HG03571 (cell line): ENCODE results near the gene ZMYND8.
"Not testable (repeated sequence)": the region's sequence is repeated elsewhere in the genome, so short reads cannot be mapped to it uniquely, and the experiment has no call there.

Experiments
- ATAC-seq: cut with Tn5 transposase; IDR thresholded peaks from one replicate; pipeline ENCODE4 v1.9.1; 2021; ENCODE audit not compliant: unreplicated experiment

Gene ZMYND8

DNA sequence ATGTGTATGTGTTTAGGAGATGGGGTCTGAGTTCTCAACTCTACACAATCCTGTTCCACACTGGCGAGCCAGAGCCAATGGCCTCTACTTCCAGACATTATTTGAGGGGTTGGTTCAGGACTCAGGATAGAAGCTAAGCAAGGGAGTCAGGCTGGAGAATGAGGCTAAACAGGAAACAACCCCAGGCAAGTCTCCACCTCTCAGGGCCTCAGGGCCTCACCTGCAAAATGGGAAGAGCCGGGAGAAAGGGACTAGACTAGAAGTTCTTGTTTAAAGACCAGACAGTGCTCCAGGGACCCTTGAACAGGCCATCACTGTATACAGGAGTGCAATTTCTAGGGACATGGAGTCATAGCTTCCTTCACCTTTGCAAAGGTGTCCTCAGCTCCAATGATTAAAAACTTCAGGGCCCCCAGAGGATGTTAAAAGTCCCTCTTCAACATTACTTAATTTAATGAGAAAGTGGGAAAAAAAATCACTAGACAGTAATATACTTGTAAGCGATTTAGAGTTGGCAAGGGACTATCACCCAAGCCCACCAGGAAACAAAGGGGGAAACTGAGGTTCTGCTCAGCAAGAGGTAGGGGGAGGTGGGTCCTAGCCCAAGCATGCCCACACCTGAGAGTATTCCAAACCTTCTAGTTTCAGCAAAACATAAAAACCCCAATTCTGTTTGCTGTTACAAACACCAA is 41.7 kb downstream of the ZMYND8 start:
- no peak for ATAC-seq

DNA sequence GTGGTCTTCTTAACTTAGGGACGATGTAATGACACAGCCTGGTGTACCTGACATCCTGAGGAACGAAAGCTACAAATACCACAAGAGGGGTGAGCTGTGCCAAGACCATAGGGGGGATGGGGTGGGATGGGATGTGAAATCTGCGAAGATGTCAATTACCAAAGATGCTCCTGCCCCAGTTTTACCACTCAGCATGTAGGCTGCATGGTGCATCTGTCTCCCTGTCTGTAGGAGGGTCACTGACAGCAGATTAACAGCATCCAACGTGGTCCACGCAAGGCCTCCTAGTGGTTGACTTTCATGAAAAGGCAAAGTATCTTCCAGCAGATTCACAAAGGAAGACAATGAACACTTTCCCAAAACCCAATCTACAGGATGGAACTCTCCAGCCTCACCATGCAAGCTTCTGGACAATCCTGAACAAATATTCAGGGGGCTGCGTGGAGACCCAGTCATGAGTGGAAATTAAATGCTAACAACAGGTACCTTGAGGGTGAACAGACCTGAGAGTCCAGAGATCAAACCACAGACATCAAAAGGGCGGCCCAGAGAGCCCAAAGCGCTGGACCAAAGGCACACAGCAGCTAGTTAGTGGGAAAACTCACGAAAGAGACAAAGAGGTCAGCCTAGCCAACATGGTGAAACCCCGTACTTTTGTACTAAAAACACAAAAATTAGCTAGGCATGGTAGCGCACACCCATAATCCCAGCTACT is 44.4 kb downstream of the ZMYND8 start:
- ATAC-seq, result no peak

DNA sequence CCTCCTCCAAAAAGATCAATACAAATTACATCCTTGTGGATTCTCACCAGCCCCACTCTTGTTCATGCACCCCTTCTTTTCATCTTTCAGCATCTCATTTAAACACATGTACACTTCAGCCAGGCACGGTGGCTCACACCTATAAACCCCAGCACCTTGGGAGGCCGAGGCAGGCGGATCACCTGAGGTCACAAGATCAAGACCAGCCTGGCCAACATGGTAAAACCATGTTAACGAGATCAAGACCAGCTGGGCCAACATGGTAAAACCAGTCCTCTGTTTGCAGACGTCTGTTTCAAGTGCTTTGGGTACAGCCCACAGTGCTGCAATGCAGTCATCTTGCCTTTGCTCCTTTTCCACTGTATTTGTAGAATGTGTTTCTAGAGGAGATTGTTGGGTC is 45.3 kb downstream of the ZMYND8 start:
- no peak for ATAC-seq

DNA sequence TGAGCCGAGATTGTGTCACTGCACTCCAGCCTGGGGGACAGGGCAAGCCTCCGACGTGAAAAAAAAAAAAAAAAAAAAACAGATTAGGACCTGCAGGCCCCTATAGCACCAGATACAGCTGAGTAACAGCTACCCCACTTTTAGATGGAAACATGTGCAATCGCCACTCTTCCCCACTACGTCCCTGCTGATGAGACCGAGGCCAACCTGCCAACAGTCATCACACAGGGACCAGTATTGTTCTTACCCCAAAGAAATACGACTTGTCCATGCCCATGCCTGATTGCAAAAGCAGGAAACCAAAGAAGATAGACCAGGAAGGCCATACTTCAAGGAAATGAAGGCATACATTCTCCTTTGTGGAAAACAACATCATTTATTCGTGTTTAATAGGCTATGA is 45.8 kb downstream of the ZMYND8 start:
- ATAC-seq, result no peak

DNA sequence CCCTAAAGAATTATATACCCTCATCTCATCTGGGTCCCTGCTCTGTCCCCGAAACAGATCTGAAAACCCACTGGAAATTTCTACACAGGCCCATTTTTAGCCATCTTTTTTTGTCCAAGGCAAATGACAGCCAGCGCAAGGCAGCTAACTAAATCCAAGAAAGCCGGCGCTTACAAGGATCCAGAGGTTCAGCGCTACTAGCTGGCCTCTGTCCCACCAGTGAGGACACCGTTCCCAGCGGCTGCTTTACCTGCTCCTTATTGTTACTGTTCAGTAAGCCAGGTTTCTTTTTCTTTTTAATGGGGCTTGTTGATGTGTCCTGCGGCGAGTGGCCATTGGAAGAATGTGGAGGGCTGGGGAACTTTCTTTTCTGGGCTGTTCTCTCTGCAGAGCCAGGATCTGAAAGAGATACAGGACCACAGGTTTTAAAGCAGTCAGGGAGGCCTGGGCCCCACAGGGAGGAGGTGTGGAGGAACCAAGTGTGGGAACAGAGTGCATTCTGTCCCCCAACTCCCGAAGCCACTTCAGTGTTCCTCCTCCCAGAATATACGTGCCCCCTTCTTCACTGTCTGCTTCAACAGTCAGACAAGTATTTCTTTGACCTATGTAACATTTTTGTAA is 46.6 kb downstream of the ZMYND8 start:
- no peak for ATAC-seq

DNA sequence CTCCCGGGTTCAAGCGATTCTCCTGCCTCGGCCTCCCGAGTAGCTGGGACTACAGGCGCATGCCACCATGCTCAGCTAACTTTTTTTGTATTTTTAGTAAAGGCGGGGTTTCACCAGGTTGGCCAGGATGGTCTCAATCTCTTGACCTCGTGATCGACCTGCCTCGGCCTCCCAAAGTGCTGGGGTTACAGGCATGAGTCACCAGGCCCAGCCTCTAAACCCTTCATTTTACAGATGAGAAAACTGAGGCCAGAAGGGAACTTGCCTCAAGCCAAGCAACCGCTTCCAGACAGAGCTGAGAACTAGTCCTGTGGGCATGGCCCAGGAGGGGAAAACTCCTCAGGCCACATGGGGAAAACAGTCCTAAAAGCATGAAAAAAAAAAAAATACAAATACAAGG is 47.1 kb downstream of the ZMYND8 start:
- no peak for ATAC-seq

DNA sequence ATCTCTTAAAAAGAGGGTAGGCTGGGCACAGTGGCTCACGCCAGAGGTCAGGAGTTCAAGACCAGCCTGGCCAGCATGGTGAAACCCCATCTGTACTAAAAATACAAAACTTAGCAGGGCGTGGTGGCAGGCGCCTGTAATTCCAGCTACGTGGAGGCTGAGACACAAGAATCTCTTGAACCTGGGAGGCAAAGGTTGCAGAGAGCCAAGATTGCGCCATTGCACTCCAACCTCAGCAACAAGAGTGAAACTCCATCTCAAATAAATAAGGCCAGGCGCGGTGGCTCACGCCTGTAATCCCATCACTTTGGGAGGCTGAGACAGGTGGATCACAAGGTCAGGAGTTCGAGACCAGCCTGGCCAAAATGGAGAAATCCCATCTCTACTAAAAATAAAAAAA is 48.9 kb downstream of the ZMYND8 start:
- not testable (repeated sequence) for ATAC-seq

DNA sequence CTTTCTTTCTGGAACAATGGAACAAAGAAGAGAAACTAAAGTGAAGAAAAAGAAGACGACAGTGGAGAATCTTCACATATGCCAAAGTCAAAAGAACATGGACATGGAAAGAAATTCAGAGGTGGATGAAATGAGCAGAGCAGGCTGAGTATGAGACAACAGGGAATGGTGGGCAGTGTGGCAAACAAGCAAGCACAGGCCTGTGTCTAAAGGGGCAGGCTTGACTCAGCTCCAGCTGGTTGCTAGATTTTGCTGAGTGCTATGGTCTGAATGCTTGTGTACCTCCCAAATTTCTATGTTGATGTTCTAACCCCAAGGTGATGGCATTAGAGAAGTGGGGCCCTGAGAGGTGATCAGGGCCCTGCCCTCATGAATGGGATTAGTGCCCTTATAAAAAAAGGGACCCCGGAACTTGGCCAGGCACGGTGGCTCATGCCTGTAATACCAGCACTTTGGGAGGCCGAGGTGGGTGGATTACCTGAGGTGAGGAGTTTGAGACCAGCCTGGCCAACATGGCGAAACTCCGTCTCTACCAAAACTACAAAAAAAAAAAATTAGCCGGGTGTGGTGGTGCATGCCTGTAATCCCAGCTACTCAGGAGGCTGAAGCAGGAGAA is 49.6 kb downstream of the ZMYND8 start:
- ATAC-seq, result no peak

DNA sequence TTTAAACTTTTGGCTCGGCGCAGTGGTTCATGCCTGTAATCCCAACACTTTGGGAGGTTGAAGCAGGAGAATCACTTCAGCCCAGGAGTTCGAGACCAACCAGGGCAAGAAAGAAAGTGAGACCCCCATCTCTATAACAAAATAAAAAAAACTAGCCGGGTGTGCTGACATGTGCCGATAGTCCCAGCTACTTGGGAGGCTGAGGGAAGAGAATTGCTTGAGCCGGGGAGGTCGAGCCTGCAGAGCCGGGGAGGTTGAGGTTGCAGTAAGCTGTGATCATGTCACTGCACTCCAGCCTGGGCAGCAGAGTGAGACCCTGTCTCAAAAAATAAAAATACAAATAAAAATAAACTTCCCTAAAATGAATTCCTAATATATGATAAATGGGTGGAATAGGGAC is 50.4 kb downstream of the ZMYND8 start:
- no peak for ATAC-seq

DNA sequence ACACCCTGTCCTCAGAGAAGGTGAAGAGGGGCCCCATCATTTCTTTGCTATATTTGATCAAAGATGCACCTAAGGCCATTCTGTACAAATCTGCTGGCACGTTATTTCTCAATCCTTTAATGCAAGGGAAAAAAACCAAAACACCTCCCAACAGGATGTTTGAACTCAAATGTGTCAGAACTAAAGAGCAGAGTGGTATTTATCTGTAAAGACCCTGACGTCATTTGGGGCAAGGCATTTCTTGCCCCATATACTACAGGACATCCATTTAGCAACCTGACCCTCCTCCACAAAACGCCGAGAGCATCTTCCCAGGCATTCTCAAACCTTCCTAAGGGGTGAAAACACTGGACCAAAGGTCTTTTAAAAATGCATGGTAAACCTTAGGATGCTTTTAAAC is 50.8 kb downstream of the ZMYND8 start:
- no peak for ATAC-seq

DNA sequence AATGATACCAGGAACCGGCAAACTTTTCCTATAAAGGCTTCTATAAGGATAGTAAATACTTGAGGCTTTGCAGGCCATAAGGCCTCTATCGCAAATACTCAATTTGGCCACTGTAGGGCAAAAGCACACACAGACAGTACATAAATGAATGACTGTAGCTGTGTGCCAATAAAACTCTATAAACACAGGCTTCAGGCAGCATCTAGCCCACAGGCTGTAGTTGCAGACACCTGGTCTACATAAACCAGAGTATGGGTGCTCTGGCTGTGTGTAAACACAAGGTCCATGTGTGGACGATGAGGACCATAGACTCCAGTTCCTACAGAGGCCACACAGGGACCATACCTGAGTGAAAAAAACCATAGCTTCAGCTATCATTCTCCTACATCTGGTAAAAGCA is 52.2 kb downstream of the ZMYND8 start:
- ATAC-seq, result no peak

DNA sequence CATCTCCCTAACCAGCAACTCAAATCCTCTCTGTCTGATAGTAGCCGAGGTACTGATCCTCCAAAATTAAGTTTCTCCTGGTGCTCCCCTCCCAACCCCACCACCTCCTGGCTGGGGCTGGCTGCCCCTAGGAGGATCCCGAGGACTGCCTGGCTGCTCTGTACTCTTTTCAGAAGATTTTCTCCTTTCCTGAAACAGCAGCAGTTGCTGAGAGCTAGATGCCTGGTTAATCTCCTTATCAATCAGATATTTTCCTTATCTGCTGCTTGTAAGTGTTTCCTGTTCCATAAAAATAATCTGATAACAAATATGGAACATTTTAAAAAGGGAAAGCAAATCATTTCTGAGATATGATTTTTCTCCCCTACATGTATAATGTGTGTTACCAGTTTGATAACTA is 52.8 kb downstream of the ZMYND8 start:
- no peak for ATAC-seq

DNA sequence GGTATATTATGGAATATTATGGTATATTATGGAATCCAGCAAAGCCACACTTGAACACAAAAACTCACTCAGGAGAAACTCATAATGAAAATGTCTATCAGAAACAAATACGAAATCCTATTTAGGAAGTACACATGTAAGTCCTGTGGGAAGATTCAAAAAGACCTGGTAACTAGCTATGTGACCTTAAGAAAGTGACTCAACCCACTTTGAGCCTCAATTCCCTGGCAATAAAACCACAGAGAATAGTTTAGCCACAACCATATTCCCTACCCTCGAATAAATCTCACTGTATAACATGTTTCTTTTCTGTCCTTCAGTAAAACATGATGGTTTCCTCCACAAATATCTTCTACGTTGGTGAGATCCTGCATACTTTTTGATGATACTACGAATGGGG is 56.4 kb downstream of the ZMYND8 start:
- no peak for ATAC-seq

DNA sequence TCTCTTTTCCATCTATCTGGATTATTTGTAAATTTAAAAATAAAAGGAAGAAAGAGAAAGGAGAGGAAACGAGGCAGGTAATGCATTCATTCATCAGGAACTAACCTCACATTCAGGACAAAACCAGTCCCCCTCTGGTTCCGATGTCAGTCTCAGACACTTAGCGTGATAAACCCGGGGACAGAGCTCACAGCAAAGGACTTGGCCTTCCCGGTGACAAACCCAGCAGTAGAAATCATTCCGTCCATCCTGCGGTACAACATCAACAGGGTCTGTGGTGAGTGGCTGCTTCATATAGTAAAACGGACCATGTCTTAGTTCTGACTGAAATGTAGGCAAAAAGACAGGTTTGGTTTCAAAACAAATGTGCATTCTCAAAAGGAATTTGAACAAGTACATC is 57.9 kb downstream of the ZMYND8 start:
- no peak for ATAC-seq

DNA sequence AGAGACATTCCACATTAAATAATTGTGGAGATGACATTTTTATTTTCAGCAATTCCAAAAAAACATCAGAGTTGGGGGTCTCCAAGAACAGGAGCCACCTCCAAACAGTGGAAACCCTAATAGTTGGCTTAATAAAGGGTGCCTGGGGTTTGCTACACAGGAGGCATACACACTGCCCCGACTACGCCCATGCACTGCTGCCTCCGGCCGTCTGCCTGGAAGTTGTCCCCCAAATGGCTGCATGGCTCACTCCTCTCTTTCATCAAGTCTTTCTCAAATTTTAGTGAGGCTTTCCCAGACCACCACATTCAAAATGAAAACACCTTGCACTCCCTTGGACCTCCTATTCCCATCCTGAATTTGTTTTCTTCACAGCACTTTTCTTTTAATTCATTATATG is 58.8 kb downstream of the ZMYND8 start:
- no peak for ATAC-seq

DNA sequence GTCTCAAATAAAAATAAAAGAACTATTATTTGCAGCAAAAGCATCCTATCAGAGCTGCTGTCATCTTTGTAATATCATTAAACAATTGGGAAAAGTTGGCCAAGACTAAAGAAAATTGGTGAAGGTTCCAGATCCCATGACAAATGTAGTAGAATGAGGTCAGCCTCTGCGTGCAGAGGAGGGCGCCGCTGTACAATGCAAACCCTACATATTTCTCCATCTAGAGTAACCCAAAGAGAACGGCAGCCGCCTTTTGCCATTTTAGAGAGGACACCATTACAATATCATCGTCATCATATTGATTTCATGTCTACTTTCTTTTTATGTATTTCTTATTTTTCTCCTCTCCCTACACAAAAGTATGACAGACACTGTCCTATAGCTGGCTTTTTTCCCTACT is 59.5 kb downstream of the ZMYND8 start:
- no peak for ATAC-seq

DNA sequence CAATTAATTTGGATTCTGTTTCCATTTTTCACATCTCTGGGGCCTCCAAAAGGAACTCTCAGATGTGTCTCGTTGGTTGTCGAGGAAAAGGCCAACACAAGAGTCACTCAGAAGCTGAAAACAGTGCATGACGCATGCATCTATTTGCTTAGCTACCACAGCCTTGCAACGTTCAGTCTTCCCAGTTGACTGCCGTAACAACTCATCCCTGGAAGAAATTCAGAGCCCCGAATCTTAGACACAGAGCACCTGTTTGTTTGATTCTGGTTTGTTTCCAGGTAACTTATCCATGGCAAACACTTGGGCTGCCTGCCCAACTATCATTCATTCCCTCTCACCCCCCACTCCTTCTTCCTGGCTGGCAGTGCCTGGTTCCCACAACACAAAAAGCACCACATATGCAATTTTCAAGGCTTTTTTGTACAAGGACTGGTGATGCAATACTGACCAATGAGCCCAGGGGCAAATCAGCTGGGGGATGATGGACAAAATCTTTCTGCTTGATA is 60.5 kb downstream of the ZMYND8 start:
- ATAC-seq, result no peak

DNA sequence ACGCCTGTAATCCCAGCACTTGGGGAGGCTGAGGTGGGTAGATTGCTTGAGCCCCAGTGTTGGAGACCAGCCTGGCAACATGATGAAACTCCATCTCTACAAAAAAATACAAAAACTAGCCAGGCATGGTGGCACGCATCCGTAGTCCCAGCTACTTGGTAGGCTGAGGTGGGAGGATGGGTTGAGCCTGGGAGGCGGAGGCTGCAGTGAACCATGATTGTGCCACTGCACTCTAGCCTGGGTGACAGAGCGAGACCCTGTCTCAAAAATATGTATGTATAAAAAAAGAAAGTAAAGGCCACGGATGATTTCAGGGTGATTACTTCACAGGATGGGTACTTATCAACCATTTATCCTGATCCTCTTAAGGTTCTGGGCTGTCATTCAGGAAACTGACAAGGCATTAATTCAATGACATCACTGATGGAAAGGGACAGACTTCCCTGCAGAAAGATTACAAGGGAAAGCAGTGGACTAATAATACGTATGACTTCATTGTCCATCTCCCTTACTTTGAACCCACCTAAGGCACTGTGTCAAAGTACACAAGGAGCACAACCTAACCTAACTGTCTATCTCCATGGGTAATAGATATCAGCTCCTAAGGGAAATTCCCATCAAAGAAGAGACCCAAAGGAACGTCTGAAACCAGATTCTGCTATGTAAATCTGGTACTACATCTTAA is 61.2 kb downstream of the ZMYND8 start:
- ATAC-seq, result no peak

DNA sequence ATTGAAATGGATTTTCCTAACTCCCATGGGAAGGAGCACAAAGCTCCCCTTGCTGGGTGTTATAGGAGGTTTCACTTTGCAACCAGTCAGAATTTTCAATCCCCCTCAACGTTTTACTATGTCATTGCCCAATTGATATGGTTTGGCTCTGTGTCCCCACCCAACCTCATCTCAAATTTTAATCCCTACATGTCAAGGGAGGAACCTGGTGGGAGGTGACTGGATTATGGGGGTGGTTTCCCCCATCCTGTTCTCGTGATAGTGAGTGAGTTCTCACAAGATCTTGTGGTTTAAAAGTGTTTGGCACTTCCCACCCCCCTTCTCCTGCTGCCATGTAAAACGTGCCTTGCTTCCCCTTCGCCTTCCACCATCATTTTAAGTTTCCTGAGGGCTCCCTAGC is 62.9 kb downstream of the ZMYND8 start:
- no peak for ATAC-seq

DNA sequence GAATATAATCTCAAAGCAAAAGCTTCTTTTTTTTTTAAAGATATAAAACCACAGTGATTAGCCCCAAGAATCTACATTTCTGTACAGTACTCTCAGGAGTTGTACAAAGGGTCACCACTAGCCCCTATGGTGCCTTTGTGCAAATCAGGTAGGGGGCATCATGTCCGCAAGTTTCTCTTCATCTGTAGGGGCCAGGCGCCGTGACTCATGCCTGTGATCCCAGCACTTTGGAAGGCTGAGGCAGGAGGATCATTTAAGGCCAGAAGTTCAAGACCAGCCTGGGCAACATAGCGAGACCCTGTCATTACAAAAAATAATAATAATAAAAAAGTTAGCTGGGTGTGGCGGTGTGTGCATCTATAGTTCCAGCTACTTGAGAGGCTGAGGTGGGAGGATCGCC is 63.9 kb downstream of the ZMYND8 start:
- ATAC-seq, result no peak
